BLaER1 treated with 17β-estradiol and CSF1 and Interleukin-3, amounts not matched to agents 10 nM and 100 nM (cell line): ENCODE results near the gene GRK5.

Source experiments
- H3K27ac ChIP-seq, 11 experiments: shearing (Covaris generic); formaldehyde crosslinking; 2 replicates each; pipeline ENCODE4 v1.8.1; 2022
- H3K27me3 ChIP-seq, 11 experiments: shearing (Covaris generic); formaldehyde crosslinking; 2 replicates each; pipeline ENCODE4 v1.8.1; 2022
- H3K36me3 ChIP-seq, 11 experiments: shearing (Covaris generic); formaldehyde crosslinking; 2 replicates each; pipeline ENCODE4 v1.8.1; 2022
- H3K4me1 ChIP-seq, 10 experiments: shearing (Covaris generic); formaldehyde crosslinking; 2 replicates each; pipeline ENCODE4 v1.8.1; 2022
- H3K4me2 ChIP-seq, 11 experiments: shearing (Covaris generic); formaldehyde crosslinking; 2 replicates each; pipeline ENCODE4 v1.8.1; 2022
- H3K4me3 ChIP-seq, 10 experiments: shearing (Covaris generic); formaldehyde crosslinking; 2 replicates each; pipeline ENCODE4 v1.8.1; 2022
- H3K9ac ChIP-seq, 11 experiments: shearing (Covaris generic); formaldehyde crosslinking; 2 replicates each; pipeline ENCODE4 v1.8.1; 2022
- H3K9me3 ChIP-seq, 11 experiments: shearing (Covaris generic); formaldehyde crosslinking; replicated peaks in 1 of 11; 2 replicates each; pipeline ENCODE4 v1.8.1; 2022
- H4K20me1 ChIP-seq, 11 experiments: shearing (Covaris generic); formaldehyde crosslinking; 2 replicates each; pipeline ENCODE4 v1.8.1; 2022
- Cebpa-rat ChIP-seq, 11 experiments: shearing (Covaris generic); IDR thresholded peaks; 2 replicates each; pipeline ENCODE4 v1.8.1; 2022

The GRK5 gene

DNA sequence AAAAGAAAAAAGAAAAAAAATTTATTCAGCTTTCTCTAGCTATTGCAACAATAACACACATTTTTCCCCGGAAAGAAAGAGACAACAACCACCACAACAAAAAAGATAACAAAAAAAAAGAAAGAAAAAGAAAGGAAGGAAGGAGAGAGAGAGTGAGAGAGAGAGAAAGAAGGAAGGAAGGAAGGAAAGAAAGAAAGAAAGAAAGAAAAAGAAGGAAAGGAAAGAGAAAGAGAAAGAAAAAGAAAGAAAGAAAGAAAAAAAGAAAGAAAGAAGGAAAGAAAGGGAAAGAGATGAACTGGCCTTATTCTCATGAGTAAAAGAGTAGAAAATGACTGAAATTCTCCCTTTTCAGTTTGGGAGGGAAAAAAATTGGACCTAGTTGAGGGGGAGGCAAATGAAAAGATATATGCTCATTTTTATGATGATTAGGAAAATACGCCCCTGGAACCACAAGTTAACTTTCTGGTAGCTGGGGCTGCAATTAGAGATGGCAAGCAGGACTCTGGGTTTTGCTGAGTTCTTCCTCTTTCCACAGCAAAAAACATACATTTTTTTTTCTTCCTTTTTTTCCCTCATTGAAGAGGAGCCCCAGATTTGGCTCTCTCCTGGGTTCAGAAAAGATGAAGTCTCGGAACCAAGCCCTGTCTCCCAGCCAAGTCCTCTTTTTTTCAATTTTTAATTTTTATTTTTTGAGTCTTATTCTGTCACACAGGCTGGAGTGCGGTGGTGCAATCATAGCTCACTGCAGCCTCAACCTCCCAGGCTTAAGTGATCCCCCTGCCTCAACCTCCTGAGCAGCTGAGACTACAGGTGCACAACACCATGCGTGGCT lies 16.2 kb upstream of the GRK5 start:
- Histone ChIP-seq H3K4me2 (peak overlapping the region; percentile 9 to 77 (median 69); a peak in 21 of 22 replicates), H3K9ac (0 out of 22 replicates have a peak overlapping the region, but pooled peaks of 1 of the 11 experiments have one; percentile 6), H3K9me3 (no peaks in the 10 kb centered on the region), H3K36me3 (no peaks in the 10 kb centered on the region), H3K27me3 (no peaks in the 10 kb centered on the region), H4K20me1 (no peaks in the 10 kb centered on the region), H3K27ac (no peak overlapping the region), H3K4me1 (peaks cover 28 to 40% (median 36%) of the 10 kb centered on the region in 10 experiments), H3K4me3 (no peak overlapping the region)
- no peak for TF ChIP-seq Cebpa-rat (IDR thresholded peaks at IDR 0.05)

DNA sequence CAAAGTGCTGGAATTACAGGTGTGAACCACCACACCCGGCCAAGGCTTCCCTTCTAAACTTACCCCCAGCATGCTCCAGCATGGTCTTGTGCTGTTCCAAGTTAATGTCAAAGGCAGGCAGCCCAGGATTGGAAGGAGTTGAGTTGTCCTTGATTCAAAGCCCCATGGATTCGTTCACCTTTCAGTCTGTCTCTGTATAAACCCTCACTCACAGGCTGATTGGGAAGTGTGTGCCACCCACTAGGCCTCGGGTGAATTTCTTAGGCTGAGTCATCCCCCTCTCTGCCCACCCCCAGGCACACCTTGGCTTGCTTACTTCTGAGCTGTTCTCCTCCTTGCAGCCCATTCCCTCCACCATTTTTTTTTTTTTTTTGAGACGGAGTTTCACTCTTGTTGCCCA lies 15.5 kb upstream of the GRK5 start:
- Histone ChIP-seq H3K9ac (no peak overlapping the region), H3K9me3 (no peaks in the 10 kb centered on the region), H3K4me1 (peaks cover 28 to 40% (median 35%) of the 10 kb centered on the region in 10 experiments), H4K20me1 (no peaks in the 10 kb centered on the region), H3K27ac (no peak overlapping the region), H3K4me3 (no peak overlapping the region), H3K36me3 (no peaks in the 10 kb centered on the region), H3K4me2 (peak overlapping the region in 5 of 11 experiments; percentile 12 to 74 (median 69); a peak in 8 of 22 replicates), H3K27me3 (no peaks in the 10 kb centered on the region)
- no peak for TF ChIP-seq Cebpa-rat (IDR thresholded peaks at IDR 0.05)

DNA sequence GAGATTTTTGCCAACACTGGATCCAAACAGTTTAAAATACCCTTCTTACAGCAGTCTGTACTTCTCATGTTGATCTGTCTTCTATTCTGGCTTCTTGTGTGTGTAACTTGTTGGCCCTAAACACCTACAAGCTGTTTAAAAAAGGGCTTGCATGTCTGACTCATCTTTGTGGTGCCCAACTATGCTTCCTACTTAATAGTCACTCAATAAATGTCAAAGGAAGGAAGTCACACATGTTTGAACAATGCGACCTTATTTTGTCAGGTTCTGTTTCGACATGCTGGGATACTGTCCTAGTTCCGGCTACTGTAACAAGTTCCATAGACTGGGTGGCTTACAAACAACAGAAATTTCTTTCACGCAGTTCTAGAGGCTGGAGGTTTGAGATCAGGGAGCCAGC lies 9.4 kb upstream of the GRK5 start:
- Histone ChIP-seq H3K27ac (no peak overlapping the region), H3K4me2 (peak overlapping the region in 8 of 11 experiments; percentile 1 to 40 (median 14); a peak in 9 of 22 replicates), H3K9me3 (no peaks in the 10 kb centered on the region), H3K27me3 (peaks cover 0 to 4% (median 0%) of the 10 kb centered on the region in 11 experiments; a peak in 1 of 22 replicates), H4K20me1 (no peaks in the 10 kb centered on the region), H3K4me1 (peaks cover 0 to 13% (median 7%) of the 10 kb centered on the region in 10 experiments; a peak in 8 of 20 replicates), H3K36me3 (no peaks in the 10 kb centered on the region), H3K4me3 (no peak overlapping the region), H3K9ac (no peak overlapping the region; a peak in 1 of 22 replicates)
- TF ChIP-seq Cebpa-rat (IDR thresholded peaks at IDR 0.05), result no peak

DNA sequence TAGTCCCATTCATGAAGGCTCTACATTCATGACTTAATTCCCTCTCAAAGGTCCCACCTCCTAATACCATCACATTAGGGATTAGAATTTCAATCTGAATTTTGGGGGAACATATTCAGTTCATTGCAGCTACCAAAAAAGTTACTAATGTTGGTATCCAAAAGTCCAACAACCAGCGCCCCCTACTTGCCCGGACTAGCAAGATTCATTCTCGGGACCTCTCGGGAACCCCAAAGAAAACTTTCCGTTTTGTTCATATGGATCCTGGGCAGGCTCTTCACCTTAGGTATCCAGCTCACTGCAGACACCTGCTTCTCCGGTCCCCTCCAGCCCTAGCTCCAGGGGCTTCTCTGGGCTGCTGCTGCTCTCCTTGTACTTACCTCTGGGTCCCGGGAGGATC lies 8.9 kb upstream of the GRK5 start:
- peaks cover 0 to 13% (median 7%) of the 10 kb centered on the region in 10 experiments; a peak in 8 of 20 replicates for H3K4me1 ChIP-seq
- no peaks in the 10 kb centered on the region for H3K36me3 ChIP-seq
- H3K9me3 ChIP-seq, result no peaks in the 10 kb centered on the region
- peaks cover 0 to 4% (median 0%) of the 10 kb centered on the region in 11 experiments; a peak in 1 of 22 replicates for H3K27me3 ChIP-seq
- no peak for TF ChIP-seq Cebpa-rat (IDR thresholded peaks at IDR 0.05)
- H3K9ac ChIP-seq, result no peak overlapping the region
- H3K4me2 ChIP-seq, result peak overlapping the region in 5 of 11 experiments; percentile 1 to 40 (median 14); a peak in 8 of 22 replicates
- H3K4me3 ChIP-seq, result no peak overlapping the region
- no peak overlapping the region for H3K27ac ChIP-seq
- no peaks in the 10 kb centered on the region for H4K20me1 ChIP-seq

DNA sequence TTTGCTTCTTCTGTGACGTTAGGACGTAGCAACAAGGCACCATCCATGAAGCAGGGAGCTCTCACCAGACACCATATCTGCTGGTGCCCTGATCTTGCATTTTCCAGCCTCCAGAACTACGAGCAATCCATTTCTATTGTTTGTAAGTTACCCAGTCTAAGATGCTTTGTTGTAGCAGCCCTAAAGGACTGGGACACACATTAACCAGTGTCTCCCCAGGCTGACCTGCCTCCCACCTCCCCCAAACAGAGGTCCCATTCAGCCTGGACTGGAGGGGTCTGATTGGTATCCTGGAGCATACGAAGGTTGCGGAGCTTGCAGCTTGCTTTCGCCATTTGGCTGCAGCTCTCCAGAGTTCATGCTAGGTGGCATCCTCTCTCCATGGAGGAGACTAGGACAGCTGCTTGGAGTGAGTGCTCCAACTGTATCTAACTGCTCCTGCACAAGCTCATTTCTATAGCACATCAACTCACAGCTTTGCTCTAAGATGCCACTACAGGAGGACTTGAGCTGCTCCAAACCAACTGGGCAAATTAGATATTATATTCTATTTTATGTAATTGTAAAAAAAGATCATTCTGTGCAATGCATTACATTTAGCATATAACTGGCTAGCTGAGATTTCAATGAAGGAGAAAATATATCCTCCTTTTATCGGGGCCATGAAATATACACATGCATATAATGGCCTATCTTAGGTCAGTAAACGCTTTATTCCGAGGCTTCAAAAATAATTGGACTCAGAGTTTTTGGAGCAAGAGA lies 8.0 kb upstream of the GRK5 start:
- H3K27me3 ChIP-seq, result peaks cover 0 to 4% (median 0%) of the 10 kb centered on the region in 11 experiments; a peak in 1 of 22 replicates
- no peaks in the 10 kb centered on the region for H3K36me3 ChIP-seq
- H3K4me1 ChIP-seq, result peaks cover 0 to 13% (median 7%) of the 10 kb centered on the region in 10 experiments; a peak in 8 of 20 replicates
- no peak overlapping the region for H3K27ac ChIP-seq
- no peak overlapping the region for H3K4me3 ChIP-seq
- no peak overlapping the region for H3K9ac ChIP-seq
- no peak for TF ChIP-seq Cebpa-rat (IDR thresholded peaks at IDR 0.05)
- H3K4me2 ChIP-seq, result no peak overlapping the region
- no peaks in the 10 kb centered on the region for H4K20me1 ChIP-seq
- H3K9me3 ChIP-seq, result no peaks in the 10 kb centered on the region

DNA sequence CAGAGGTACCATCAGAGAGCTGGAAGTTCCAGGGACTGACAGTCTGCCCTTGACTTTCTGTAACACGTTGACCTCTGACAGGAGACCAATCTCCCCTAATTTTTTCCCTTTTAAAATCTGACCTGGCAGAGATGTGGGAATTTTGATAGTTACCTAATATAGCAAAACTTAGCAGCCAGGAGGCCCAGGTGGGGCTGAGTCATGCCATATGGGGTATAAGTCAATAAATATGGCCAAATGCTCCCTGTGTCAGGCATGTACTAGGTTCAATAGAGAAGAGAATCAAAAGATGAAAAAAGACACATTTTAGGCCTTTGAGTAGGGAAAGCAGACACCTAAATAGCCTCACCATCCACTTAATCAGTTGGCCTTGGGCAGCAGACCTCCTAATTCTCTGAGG lies 6.1 kb upstream of the GRK5 start:
- H4K20me1 ChIP-seq, result no peaks in the 10 kb centered on the region

DNA sequence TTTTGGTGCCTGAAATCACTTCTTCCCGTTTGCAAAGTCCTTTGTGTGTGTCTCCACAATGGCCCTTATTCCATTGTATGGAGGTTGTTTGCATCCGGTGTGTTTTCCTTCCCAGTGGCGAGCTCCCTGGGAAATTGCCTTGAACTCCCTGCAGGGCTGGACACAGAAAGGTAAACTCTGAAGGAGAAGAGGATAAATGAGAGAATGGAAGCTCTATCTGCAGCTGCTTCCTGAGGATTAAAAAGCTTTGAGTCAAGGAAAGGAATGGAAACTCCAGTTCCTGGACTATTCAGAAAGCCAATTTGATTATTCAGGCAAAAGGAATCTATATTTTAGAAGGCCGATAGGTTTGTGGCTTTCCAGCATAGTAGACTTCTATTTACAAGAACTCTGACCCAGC lies 4.4 kb upstream of the GRK5 start:
- TF ChIP-seq Cebpa-rat (IDR thresholded peaks at IDR 0.05), result no peak
- no peaks in the 10 kb centered on the region for H3K36me3 ChIP-seq
- H3K4me3 ChIP-seq, result no peak overlapping the region
- no peaks in the 10 kb centered on the region for H3K9me3 ChIP-seq
- H3K4me1 ChIP-seq, result peaks cover 10 to 25% (median 15%) of the 10 kb centered on the region in 10 experiments
- H3K4me2 ChIP-seq, result no peak overlapping the region
- peaks cover 0 to 6% (median 5%) of the 10 kb centered on the region in 11 experiments; a peak in 20 of 22 replicates for H3K27me3 ChIP-seq
- no peak overlapping the region for H3K27ac ChIP-seq
- H4K20me1 ChIP-seq, result peaks cover 0 to 4% (median 3%) of the 10 kb centered on the region in 11 experiments; a peak in 5 of 22 replicates
- H3K9ac ChIP-seq, result no peak overlapping the region

More for the DNA sequence above, 6.1 kb upstream of the GRK5 start:
- Histone ChIP-seq H3K27ac (no peak overlapping the region), H3K36me3 (no peaks in the 10 kb centered on the region), H3K4me1 (peaks cover 6 to 25% (median 14%) of the 10 kb centered on the region in 10 experiments), H3K9me3 (no peaks in the 10 kb centered on the region), H3K4me2 (no peak overlapping the region), H3K4me3 (no peak overlapping the region), H3K9ac (no peak overlapping the region), H3K27me3 (peaks cover 0 to 4% (median 0%) of the 10 kb centered on the region in 11 experiments; a peak in 1 of 22 replicates)
- TF ChIP-seq Cebpa-rat (IDR thresholded peaks at IDR 0.05), result no peak

DNA sequence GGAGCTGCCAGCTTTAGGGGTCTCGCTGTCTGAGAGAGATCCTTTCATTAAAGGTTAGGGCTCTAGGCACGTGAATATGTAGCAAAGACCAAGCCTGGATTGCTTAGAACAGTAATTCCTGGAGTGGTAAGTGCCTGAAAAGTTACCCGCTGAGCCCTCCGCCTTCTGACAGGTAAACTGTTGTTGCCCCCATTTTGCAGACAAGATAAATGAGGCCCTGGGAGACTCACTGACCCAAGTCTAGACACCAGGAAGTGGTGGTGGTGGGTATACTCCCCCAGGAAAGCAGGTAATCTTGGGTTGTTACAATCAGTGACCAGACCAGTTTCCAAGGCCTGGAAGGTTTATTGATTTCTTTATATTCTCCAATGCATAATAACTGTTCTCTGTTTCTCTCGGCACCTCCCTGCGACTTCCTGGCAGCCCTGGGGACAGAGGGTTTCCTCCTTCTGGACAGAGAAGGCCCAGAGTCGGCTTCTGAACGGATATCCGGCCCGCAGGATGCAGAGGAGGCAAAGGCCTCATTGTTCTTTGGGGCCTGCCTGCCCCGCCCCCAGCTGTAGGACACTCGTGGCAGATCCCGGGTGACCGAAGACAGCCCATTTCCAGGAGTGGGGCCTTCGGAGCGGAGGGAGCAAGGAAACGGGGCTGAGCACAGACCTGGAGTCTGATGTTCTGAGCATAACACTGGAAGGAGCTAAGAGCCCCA lies 1.3 kb upstream of the GRK5 start:
- Histone ChIP-seq H3K4me2 (peak overlapping the region; percentile 74 to 96 (median 91)), H3K9ac (peak overlapping the region; percentile 84 to 98 (median 95); a peak in 21 of 22 replicates)

More for the DNA sequence above, 1.3 kb upstream of the GRK5 start:
- Histone ChIP-seq H3K27ac (peak overlapping the region; percentile 75 to 99 (median 95); a peak in 21 of 22 replicates), H3K4me3 (peak overlapping the region; percentile 75 to 86 (median 79)), H3K27me3 (peaks cover 27 to 36% (median 35%) of the 10 kb centered on the region in 11 experiments), H3K9me3 (no peaks in the 10 kb centered on the region), H3K36me3 (no peaks in the 10 kb centered on the region), H4K20me1 (peaks cover 0 to 17% (median 14%) of the 10 kb centered on the region in 11 experiments; a peak in 9 of 22 replicates), H3K4me1 (peaks cover 25 to 36% (median 28%) of the 10 kb centered on the region in 10 experiments)
- TF ChIP-seq Cebpa-rat (IDR thresholded peaks at IDR 0.05), result no peak
